Testis (tissue), 3 donors: ENCODE data around the gene IFT74. TPM values are rescaled to one million over a fixed set of nuclear protein-coding genes. Genes with fewer than 3 reads are reported as not detected.
A peak's percentile ranks its signal among the peaks of the same experiment; 100 is the strongest.

Experiments used
- DNase-seq: peaks from one replicate; pipeline ENCODE4 v3.0.0-alpha.2; 2019
- H3K27ac ChIP-seq, 2 donors: fragments of 200-600 bp; sonication (generic); one replicate each; pipeline ENCODE4 v1.5.1; 2019
- H3K27me3 ChIP-seq: fragments of 200-600 bp; sonication (generic); one replicate; pipeline ENCODE4 v1.5.1; 2019
- H3K36me3 ChIP-seq: fragments of 200-600 bp; sonication (generic); one replicate; pipeline ENCODE4 v1.5.1; 2017; ENCODE audit warnings: low read depth; ENCODE audit errors: missing control alignments
- H3K4me1 ChIP-seq: fragments of 200-600 bp; sonication (generic); one replicate; pipeline ENCODE4 v1.5.1; 2019
- H3K4me3 ChIP-seq, 2 donors: fragments of 200-600 bp; sonication (generic); one replicate each; pipeline ENCODE4 v1.5.1; 2017 to 2019
- H3K9me3 ChIP-seq: fragments of 200-600 bp; sonication (generic); one replicate; pipeline ENCODE4 v1.5.1; 2017
- CTCF ChIP-seq, 3 experiments: fragments of 450-650 bp in 2 of 3; fragments of 200-600 bp in 1 of 3; sonication (generic) in 1 of 3; IDR thresholded peaks; one replicate each; pipeline ENCODE4 v1.5.1; 2016 to 2019; ENCODE audit warnings: antibody characterized with exemption in 3 of 3, mild to moderate bottlenecking in 2 of 3, moderate library complexity in 1 of 3
- POLR2A ChIP-seq: fragments of 450-650 bp; IDR thresholded peaks from one replicate; pipeline ENCODE4 v1.6.1; 2017; ENCODE audit warnings: antibody characterized with exemption, mild to moderate bottlenecking, moderate library complexity
- WGBS, 2 donors: methylation state at CpG; one replicate each; pipeline ENCODE4 v1.1.5; 2018; 5-methylcytosine and 5-hydroxymethylcytosine counted together
- intact Hi-C: fragments of 100-400 bp; cut with DNase I; formaldehyde crosslinking; loops from one replicate; pipeline ENCODE4 v1.15.1; 2023; ENCODE audit warnings: low total_unique reads
- polyA plus RNA-seq: library from polyadenylated mRNA; stranded (reverse); fragments of 350-450 nt; fragmentation: Illumina TruSeq; extraction: RNeasy Lipid Tissue Mini Kit (QIAGEN cat#74804); gene quantifications from one replicate; pipeline ENCODE4 v1.2.3, GENCODE V29; 2014; ENCODE audit warnings: low read depth, low replicate concordance; ENCODE audit not compliant: insufficient read depth
- total RNA-seq, 2 donors: library from RNA; depleted of rRNA; stranded (reverse); fragments of >200 nt; gene quantifications; one replicate each; pipeline ENCODE4 v1.2.3, GENCODE V29; 2016

The IFT74 gene
- total and polyA plus RNA-seq, 3 donors from 2014 or later: 20.7 to 37.5 (median 30.2) TPM

GRCh38 chr9:26975728-26976707 is 19.8 kb downstream of the IFT74 start:
- Histone ChIP-seq H3K27ac (no peak overlapping the region), H3K9me3 (no peaks in the 10 kb centered on the region), H3K4me3 (no peak overlapping the region), H3K27me3 (no peaks in the 10 kb centered on the region), H3K4me1 (no peaks in the 10 kb centered on the region), H3K36me3 (no peaks in the 10 kb centered on the region)
- intact Hi-C loops: no loop called here
- 90% methylated on average over 18 of the region's 18 CpGs for WGBS, 2 donors
- DNase-seq: peak; percentile 34
- TF ChIP-seq CTCF (IDR thresholded peaks at IDR 0.05): no peak
- TF ChIP-seq POLR2A: no peak

- WGBS, 2 donors: 54 to 67% methylated on average over 1 of the region's 1 CpG
- no peak for TF ChIP-seq POLR2A
- Histone ChIP-seq H3K4me3 (no peak overlapping the region), H3K27me3 (no peaks in the 10 kb centered on the region), H3K9me3 (no peaks in the 10 kb centered on the region), H3K36me3 (no peaks in the 10 kb centered on the region), H3K4me1 (no peaks in the 10 kb centered on the region), H3K27ac (no peak overlapping the region)
- intact Hi-C loops: no loop called here
- no peak for DNase-seq
These were observed 27.1 kb downstream of the IFT74 start for GRCh38 chr9:26983340-26983739.

GRCh38 chr9:26995810-26996209 is 39.6 kb downstream of the IFT74 start:
- Histone ChIP-seq H3K27me3 (no peaks in the 10 kb centered on the region), H3K4me3 (no peak overlapping the region), H3K27ac (no peak overlapping the region), H3K4me1 (no peaks in the 10 kb centered on the region), H3K36me3 (no peaks in the 10 kb centered on the region), H3K9me3 (no peaks in the 10 kb centered on the region)
- intact Hi-C loops: no loop called here
- no peak for TF ChIP-seq POLR2A
- DNase-seq: no peak
- 85 to 88% methylated on average over 2 of the region's 2 CpGs for WGBS, 2 donors

GRCh38 chr9:27003426-27004077 is 47.3 kb downstream of the IFT74 start:
- Histone ChIP-seq H3K27ac (no peak overlapping the region), H3K4me3 (no peak overlapping the region), H3K27me3 (no peaks in the 10 kb centered on the region), H3K36me3 (no peaks in the 10 kb centered on the region), H3K4me1 (no peaks in the 10 kb centered on the region), H3K9me3 (no peaks in the 10 kb centered on the region)
- intact Hi-C loops: no loop called here
- TF ChIP-seq POLR2A: no peak
- TF ChIP-seq CTCF (IDR thresholded peaks at IDR 0.05): no peak
- no peak for DNase-seq
- 89 to 95% methylated on average over 3 of the region's 3 CpGs for WGBS, 2 donors

- Histone ChIP-seq H3K9me3 (no peaks in the 10 kb centered on the region), H3K27me3 (no peaks in the 10 kb centered on the region), H3K27ac (no peak within 1 kb of the TSS), H3K4me3 (no peak within 1 kb of the TSS), H3K4me1 (no peaks in the 10 kb centered on the region), H3K36me3 (no peaks in the 10 kb centered on the region)
- DNase-seq: no peak
- WGBS, 2 donors: 89 to 96% methylated on average over 3 of the region's 3 CpGs
- intact Hi-C loops: no loop called here
- TF ChIP-seq POLR2A (no peak), CTCF (IDR thresholded peaks at IDR 0.05) (no peak)
These were observed 49.3 kb downstream of the IFT74 start, which contains the start of gene LRRC19 for GRCh38 chr9:27005491-27005890. TSS of gene LRRC19 (minus strand) at chr9:27005672. CDS start at chr9:26999694, 5,978 bp downstream.
